Measurements from ENCODE around the gene ERG28. TPM values are rescaled to one million over a fixed set of nuclear protein-coding genes. Genes with fewer than 3 reads are reported as not detected.

Gene ERG28
- total and polyA plus RNA-seq, 2 of the 13 experiments (the other 11 are each of a cell fraction or from before 2014, with no cell fraction given): 27.3 to 32.3 TPM

GRCh38 chr14:75614179-75614578 is 46.5 kb downstream of the ERG28 start:
- peaks cover 0 to 1% of the 10 kb centered on the region in 2 experiments; a peak in 1 of 5 replicates for H3K36me3 ChIP-seq (replicated peaks in 1 of 2; ENCODE audit: control insufficient read depth in 1 of 2, insufficient read depth in 2 of 2, low read length in 2 of 2)
- CTCF ChIA-PET (ENCODE audit: low intra/inter-chr PET ratio, low total read pairs): no interaction called here
- 68% methylated on average over 4 of the region's 4 CpGs for WGBS (ENCODE audit: low lambda C conversion rate)
- FAIRE-seq: no peak
- no peak for DNase-seq (ENCODE audit: low spot score)
- no peaks in the 10 kb centered on the region for H3K27me3 ChIP-seq (ENCODE audit: control insufficient read depth in 1 of 2, insufficient read depth in 2 of 2, low read length in 2 of 2)
- H2AFZ ChIP-seq (ENCODE audit: low read length): no peak overlapping the region
- H3K9ac ChIP-seq (ENCODE audit: insufficient read depth, low read depth, low read length): no peak overlapping the region
- peaks cover 20% of the 10 kb centered on the region for H3K4me1 ChIP-seq (ENCODE audit: insufficient read depth, low read length)
- BruUV-seq (replicated peaks): no TSS peak
- POLR2A ChIA-PET: no interaction called here
- H3K9me3 ChIP-seq (ENCODE audit: low read length): no peaks in the 10 kb centered on the region
- intact Hi-C loops (cut with micrococcal nuclease; ENCODE audit: unreplicated experiment): no loop called here
- no peak overlapping the region for H3K27ac ChIP-seq (ENCODE audit: extremely low read length, insufficient read depth, low read length)
- H4K20me1 ChIP-seq (ENCODE audit: insufficient read depth, low read length): no peaks in the 10 kb centered on the region
- in situ Hi-C loops (cut with HindIII; ENCODE audit: extremely low pct_ligation_motif_present, low pct_unique_long_range_greater_than_20kb): no loop called here
- no peak overlapping the region for H3K4me2 ChIP-seq (ENCODE audit: low read depth, low read length)
- no peak for ATAC-seq
- no peaks in the 10 kb centered on the region for H3K79me2 ChIP-seq (ENCODE audit: insufficient read depth, low read length)
- no peak overlapping the region for H3K4me3 ChIP-seq (replicated peaks in 1 of 3; ENCODE audit: insufficient read depth in 1 of 3, low read depth in 2 of 3, low read length in 3 of 3)
- no peak for TF ChIP-seq LCORL (IDR thresholded peaks at IDR 0.05)
- TF ChIP-seq LCORL (CRISPR knock-in tag; IDR thresholded peaks at IDR 0.05): no peak
- TF ChIP-seq ZNF691 (CRISPR knock-in tag; IDR thresholded peaks at IDR 0.05; ENCODE audit: borderline replicate concordance, low read depth): no peak
- TF ChIP-seq GFI1 (CRISPR knock-in tag; IDR thresholded peaks at IDR 0.05; ENCODE audit: borderline replicate concordance): no peak
- TF ChIP-seq ZHX1 (CRISPR knock-in tag; IDR thresholded peaks at IDR 0.05; ENCODE audit: low read depth): no peak
- TF ChIP-seq SUZ12 (IDR thresholded peaks at IDR 0.05; ENCODE audit: low read depth, low read length): no peak
- TF ChIP-seq ZNF292 (CRISPR knock-in tag; IDR thresholded peaks at IDR 0.05; ENCODE audit: borderline replicate concordance, low read depth): no peak
- no peak for TF ChIP-seq ZNF276 (CRISPR knock-in tag; IDR thresholded peaks at IDR 0.05; ENCODE audit: low read depth)
- no peak for TF ChIP-seq HMGXB3 (CRISPR knock-in tag; IDR thresholded peaks at IDR 0.05; ENCODE audit: borderline replicate concordance)
- no peak for TF ChIP-seq ZNF33A (CRISPR knock-in tag; IDR thresholded peaks at IDR 0.05; ENCODE audit: borderline replicate concordance)

All from HepG2 (cell line).